AG08395 (cell line): Measurements from ENCODE around the gene NEURL2.
A peak's percentile ranks its signal among the peaks of the same experiment; 100 is the strongest.
"Not testable (repeated sequence)": the region's sequence is repeated elsewhere in the genome, so short reads cannot be mapped to it uniquely, and the experiment has no call there.

Experiments used
- DNase-seq: peaks from one replicate; pipeline ENCODE4 v3.0.0; 2012; ENCODE audit warnings: mixed read lengths, low spot score

The NEURL2 gene

DNA sequence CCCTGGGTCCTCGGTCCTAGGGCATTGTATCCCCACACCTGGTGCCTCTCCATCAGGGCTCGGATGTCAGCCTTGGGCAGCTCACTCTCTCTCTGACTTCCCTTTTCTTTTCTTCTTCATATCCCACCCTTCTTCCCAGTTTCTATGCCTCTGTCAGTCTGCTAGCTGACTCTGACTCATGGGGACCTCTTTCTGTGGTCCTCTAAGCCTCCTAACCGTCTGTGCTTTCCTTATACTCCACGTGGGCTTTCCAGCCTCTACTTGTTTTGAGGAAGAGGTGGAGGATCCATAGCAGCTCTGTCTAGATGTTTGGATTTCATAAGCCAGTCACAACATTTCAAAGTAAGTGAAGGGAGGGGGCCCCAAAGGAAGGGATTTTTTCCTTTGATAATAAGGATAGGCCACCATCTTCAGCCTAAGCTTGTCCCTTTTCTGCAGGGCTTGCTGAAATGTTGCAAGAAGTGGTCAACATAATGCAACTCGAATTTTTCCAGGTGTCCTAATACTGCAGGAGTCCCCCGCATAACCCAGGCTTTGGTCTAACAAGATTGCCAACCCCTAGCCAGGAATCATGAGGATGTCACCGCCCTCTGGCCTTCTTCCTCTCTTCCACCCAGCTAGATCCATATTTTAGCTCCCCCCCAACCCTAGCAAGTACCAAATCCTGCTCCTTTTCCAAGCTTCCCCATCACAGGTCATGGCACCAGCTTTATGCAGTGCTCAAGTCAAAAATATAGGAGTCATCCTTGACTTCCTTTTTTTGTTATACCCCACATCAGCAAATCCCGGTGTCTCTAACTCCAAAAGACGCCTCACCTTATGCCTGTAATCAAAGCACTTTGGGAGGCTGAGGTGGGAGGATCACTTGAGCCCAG lies 29.7 kb upstream of the NEURL2 start:
- DNase-seq = no peak

DNA sequence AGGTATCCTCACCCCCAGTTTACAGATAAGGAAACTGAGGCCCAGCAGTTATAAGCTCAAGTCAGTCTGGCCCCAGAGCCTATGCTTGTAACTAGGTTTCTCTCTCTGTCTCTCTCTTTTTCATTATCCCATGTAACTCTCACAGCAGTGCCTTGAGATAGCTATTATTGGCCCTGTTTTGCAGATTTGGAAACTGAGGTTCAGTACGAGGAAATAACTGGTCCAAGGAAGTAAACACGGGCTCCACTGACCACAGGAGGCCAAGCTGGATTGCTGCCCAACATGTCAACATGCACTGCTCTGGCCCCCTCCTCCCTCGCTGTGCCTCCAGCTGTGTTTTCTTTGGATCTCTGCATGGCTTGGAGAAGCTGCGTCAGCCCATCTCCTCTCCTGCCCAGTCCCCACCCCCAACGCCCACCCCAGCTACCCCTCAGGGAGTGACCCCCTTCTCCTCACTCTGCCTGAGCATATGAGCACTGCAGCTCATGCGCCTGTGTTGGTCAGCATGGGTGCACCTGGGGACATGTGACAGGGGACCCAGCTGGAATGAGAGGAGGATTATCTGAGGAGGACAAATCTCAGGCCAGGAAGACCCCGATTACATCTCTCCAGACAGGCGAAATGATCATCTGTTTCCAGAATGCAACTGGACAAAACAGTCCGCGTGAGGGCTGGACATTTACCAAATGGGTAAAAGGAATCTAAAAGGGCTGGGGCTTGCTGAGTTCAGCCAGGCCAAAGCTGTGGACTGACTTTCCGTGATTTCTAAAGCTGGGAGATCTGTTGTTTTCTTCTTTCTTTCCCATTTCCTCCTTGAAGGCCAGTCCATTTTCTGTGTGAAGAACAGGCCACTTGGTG lies 28.8 kb upstream of the NEURL2 start:
- DNase-seq = no peak

DNA sequence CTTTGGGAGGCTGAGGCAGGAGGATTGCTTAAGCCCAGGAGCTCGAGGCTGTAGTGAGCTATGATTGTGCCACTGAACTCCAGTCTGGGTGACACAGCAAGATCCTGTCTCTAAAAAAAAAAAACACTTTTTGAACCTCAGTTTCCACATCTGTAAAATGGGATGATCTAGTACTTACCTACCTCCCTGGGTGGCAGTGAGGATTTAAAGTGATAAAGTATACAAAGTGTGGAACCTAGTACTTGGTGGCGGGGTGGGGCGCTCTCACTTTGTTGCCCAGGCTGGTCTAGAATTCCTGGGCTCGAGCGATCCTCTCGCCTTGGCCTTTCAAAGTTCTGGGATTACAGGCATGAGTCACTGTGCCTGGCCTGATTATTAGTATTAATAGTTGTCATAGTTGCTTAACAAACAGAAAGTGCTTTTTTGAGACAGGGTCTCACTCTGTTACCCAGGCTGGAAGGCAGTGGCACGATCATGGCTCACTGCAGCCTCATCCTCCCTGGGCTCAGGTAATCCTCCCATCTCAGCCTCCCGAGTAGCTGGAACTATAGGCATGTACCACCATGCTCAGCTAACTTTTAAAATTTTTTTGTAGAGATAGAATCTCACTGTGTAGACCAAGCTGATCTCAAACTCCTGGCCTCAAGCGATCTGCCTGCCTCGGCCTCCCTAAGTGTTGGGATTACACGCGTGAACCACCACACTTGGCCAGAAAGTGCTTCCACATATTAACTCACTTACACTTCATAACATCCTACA lies 27.9 kb upstream of the NEURL2 start:
- no peak for DNase-seq

DNA sequence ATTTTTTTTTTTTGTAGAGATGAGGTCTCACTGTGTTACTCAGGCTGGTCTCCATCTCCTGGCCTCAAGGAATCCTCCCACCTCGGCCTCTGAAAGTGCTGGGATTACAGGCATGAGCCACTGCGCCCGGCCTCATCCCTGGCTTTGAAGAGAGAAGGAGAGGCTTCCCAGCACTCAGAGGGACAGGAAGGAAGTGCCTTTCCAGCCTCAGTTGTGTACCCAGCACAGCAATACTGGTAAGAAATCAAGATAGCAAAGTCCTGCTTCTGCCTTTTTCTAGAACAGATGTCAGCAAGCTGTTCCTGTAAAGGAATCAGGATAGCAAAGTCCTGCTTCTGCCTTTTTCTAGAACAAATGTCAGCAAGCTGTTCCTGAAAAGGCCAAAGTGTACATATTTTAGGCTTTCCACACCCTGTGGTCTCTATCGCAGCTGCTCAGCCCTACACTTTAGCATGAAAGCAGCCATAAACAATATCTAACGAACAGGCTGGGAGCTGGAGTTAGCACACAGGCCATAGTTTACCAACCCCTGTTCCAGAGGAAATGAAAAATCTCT lies 27.3 kb upstream of the NEURL2 start:
- DNase-seq = no peak

DNA sequence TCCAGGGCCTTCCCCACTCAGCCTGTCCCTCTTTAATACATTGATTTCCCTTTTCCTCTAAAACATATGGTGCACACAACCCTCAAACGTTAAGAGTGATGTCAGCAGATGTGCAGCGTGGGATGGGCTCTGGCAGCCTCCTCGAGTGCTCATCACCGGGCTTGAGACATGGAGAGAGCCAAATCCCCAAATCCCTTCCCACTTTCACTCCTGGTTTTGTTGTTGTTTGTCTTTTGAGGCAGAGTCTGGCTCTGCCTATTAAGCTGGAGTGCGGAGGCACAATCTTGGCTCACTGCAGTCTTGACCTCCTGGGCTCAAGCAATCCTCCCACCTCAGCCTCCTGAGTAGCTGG lies 26.8 kb upstream of the NEURL2 start:
- no peak for DNase-seq

DNA sequence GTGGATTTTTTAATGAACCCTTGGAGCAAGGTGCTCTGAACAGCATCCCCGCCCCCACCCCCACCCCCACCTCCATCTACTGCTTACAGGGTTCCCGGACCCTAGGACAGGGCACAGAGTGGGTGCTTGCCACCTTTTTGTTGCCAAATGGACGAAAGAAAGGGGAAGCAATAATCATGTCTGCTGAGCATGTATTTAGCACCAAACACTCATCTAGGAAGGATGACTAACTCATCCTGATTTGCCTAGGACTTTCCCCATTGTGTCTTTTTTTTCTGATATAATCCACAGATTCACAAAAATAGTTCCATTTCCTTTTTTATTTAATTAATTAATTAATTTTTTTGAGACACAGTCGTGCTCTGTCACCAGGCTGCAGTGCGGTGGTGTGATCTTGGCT lies 22.1 kb upstream of the NEURL2 start:
- DNase-seq = no peak

DNA sequence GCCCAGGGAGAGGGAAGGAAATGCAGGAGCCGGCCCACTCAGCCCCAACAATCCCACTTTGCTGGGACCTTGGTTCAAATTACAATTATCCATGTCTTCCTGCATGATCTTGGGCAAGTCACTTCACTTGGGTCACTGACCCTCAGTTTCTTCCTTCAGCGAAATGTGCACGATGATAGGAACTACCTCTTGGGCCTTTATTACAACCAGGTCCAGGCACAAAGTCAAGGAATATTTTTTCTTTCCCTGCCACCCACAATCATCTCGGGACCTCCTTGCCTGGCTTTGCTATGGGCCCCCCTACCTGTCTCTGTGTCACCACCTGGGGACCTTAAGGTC lies 21.3 kb upstream of the NEURL2 start:
- no peak for DNase-seq

DNA sequence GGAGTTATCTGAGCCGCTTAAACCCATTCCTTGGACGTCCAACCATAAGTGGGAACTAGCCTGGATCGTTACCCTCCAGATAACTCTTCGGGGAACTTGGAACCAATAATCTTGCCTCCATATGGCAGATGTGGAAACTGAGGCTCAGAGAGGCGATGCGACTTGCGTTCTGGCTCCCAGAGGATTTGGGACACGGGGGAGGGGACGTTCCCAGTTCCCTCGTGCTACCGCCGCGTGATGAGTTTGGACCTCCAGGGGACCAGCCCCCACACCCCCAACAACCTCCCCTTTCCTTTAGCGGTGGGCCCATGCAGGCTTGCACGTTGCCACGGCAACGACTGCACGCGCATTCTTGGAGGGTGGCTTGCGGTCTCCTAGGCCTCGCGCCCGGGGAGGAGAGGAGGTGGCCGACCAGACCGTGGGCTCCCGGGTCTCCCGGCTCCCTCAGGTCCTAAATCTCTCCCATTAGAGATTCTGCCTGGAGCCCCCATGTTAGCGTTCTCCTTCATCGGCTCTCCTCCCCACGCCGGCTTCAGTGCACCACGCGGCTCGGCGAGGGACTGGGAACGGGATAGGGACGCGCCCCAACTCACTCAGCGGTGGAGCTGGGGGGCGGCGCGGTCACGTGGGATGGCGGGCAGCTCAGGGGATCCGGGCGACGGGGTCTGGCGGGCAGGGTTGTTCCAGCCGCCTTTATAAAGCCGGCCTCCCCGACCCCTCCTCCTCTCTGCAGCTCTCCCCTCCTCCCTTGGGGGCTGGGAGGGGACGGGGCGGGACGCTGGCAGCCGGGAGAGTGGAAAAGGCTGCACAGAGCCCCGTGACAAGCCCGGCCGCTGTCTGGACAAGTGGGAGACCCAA lies 20.7 kb upstream of the NEURL2 start, which contains the start of gene PLTP:
Gene PLTP (minus strand): TSS at position 670 of the 858 bp plus-strand sequence. CDS start 703 bp downstream, outside the sequence.
- peak; percentile 64 for DNase-seq

DNA sequence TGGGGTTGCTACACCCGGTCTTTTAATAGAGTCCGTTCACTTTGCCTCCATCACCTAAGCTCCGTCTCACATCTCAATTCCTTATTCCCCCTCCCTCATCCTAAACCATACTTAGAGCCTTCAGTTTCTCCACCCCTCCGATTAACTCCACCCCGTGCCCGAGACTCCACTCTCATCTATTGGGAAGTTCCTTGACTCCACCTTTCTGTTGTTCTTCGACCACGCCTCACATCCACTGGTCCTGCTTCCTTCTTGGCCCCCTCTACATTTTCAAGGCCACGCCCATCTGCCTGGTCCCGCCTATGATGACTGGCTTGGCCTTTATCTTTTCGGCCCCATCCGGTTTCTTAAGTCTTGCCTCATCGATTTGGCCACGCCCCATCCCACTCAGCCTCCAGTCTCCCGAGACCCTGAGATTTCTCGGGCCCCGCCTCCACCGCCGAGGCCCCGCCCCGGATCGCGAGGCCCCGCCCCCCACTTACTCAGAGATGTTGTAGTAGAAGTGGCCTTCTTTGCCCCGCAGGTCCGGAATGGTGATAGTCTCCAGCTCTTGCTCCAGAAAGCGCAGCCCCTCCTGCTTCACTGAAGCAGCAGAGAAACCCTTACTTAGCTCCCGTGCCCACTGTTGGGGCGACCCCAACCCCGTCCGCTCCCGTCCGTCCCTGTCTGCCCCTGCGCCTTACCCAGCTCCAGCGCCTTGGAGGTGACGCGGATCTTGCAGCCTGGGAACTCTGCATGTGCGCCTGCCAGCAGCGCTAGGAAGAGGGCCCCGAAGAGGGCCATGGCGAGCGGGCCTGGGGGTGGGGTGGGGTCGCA lies 19.9 kb upstream of the NEURL2 start:
- DNase-seq = peak; percentile 99

DNA sequence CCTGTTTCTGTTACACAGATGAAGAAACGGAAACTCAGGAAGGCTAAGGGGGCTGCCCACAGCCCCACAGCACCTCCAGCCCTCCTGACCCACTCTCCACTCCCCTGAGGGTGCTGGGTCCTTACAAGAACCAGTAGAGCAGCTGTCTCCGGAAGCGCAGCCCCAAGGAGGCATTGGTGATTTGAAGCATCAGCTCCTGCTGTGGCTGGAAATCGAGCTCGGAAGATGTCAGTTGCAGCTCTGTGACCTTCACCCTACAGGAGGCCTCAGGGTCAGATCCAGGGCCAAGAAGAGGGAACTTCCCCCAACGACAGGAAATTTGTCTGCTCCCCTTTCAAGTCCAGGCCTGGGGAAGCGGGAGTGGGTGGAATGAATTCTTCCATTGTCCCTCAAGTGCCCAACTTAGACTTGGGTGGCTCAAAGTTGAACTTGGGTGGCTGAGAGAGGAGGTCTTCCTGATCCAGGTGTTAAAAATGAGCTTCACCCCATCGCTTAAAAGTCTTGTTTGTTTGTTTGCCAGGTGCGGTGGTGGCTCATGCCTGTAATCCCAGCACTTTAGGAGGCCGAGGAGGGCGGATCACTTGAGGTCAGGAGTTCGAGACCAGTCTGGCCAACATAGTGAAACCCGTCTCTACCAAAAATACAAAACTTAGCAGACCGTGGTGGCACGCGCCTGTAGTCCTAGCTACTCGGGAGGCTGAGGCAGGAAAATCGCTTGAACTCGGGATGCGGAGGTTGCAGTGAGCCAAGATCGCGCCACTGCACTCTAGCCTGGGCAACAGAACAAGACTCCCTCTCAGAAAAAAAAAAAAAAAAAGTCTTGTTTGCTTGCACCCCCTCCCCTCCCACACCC lies 19.0 kb upstream of the NEURL2 start:
- no peak for DNase-seq

DNA sequence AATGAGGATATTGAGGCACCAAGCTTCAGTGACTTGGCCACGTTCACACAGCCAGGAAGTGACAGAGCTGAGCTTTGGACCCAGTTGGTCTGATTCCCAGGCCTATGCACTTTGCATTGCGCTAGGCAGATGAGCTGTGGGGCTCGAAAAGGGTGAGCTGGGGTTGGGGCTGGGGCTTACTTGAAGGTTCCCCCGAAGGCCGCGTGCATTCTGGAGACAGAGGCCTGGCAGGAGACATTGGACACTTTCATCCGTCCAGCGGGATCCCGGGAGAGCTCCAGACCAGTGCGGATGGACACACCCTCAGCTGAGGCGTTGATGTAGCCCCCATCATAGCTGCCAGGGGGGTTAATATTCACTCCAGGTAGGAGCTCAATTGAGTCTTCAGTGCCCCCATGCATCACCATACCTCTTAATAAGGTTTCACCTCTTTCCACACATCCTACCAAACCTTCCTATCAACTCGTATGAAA lies 18.4 kb upstream of the NEURL2 start:
- DNase-seq = no peak

DNA sequence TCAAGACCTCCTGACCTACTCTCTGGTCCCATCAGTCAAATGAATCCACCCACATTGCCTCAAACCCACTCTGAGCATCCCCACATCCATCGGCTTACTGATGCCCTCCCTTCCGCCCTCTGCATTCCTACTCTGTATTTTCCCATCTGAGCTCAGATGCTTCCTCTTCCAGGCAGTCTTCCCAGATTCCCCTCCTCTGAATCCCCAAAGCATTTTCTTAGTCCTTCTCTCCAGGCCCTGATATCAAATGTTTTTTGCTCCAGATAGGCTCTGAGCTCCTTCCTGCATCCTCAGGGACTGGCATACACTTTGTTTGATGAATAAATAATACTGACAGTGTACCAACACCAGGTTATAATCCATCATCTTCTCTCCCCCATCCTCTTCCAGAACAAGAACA lies 17.1 kb upstream of the NEURL2 start:
- DNase-seq = no peak

DNA sequence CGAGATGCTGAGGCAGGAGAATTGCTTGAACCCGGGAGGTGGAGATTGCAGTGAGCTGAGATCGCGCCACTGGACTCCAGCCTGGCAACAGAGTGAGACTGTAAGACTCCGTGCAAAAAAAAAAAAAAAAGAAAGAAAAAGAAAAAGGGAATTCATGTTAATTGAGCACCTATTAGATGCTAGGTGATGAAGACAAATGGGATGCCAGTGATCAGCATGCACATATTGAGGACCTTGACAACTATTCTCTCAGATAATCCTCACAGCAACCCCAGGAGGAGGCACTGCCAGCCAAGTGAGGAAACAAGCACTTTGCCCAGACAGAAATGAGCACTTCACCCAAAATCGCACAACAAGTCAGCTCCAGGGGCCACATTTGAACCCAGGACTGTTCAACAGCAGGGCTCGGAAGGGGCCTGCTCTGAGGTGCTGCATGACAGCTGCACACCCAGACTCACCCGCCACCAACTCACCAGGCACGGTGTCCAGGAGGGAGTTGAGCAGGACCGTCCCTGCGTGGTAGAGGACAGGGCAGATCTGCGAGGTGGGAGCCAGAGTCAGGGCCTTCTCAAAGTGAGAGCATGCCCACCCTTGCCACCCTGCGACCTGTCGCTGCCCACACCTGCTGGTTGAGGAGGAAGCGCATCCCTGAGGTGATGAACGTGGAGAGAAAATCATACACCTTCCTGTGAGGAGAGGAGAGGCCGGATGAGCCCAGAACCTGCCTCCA lies 16.4 kb upstream of the NEURL2 start:
- no peak for DNase-seq

DNA sequence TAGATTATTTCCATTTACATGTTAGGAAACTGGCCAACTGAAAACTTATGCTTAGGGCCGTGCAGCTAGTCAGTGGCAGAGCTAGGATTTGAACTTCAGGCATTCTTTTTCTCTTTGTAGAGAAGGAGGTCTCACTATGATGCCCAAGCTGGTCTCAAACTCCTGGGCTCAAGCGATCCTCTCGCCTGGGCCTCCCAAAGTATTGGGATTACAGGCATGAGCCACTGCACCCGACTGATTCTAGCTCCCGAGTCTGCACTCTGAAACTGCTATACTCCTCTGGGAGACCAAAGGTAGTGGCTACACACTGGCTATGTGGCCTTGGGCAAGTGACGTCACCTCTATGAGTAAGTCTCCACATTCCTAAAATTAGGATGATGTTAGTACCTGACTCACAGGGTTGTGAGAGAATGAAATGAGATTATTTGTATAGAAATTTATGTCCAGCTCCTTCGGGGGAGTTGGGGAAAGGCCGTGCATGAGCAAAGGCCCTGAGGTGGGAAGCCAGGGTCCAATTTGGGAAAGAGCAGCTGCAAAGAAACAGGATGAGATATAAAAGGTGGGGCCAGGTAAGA lies 14.6 kb upstream of the NEURL2 start:
- peak; percentile 71 for DNase-seq

DNA sequence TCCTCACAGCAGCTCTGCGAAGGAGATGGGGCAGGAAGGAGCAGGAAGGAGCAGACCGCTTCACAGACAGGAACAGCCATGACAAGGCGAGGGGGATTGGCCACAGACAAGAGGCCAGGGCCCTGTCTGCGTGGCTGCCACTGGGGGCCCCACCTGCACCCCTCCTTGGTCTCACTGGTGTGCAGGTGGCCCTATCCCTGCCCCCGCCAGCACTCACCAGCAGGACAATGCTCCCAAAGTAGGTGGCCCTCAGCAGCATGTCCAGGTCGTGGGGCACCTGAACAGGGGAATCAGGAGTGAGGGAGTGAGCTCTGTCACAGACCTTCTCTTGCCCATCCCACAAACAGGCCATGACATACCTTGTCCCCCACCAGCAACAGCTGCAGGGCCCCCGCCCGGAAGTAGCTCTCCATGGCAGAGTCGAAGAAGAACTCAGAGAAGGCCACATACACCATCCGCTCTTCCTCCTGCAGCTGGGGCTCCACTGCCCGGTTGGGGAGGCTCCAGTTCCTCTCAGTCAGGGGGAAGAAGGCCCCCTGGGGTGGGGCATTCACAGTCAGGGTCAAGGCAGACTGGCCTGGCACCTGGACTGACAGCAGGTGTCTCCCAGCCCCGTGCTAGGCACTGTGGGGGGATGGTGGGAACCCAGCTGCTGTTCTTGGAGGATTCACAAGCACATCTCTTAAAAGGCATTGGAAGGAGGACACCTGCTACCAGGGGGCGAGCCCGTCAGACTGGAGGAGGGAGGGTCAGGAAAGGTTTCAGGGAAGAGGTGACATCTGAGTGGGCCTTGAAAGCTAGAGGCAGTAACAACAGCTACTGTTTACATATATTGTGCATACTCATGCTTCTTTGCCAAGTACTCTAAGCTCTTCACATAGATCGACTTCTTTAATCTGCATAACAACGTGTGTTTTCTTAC lies 13.8 kb upstream of the NEURL2 start:
- DNase-seq = no peak

DNA sequence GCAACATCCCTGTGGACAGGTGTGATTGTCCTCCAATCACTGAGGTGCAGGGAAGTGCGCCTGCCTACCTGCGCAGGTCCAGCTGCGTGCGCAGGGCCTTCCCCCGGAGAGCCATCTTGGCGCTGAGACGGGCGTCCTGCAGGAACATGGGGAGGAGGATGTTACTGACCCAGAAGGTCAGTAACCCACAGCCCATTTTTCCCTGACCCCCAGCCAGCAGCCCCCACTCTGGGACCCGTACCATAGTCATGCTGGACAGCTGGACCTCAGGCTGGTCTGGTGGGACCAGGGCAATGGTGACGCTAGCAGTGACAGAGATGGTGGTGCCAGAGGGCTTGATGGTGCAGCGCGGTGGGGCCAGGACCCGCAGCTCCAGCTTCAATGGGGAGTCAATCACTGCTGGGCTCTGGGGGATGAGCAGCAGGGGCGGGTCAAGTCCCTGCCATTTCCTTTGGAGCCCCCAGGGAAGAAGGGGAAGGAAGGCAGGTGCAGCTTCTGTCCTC lies 11.2 kb upstream of the NEURL2 start:
- DNase-seq = no peak

DNA sequence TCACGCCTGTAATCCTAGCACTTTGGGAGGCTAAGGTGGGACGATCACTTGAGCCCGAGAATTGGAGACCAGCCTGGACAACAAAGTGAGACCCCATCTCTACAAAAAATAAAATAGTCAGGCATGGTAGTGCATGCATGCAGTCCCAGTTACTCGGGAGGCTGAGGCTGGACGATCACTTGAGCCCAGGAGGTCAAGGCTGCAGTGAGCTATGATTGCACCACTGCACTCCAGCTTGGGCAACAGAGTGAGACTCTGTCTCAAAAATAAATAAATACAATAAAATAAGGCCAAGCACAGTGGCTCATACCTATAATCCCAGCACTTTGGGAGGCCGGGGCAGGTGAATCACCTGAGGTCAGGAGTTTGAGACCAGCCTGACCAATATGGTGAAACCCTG lies 10.3 kb upstream of the NEURL2 start:
- DNase-seq = not testable (repeated sequence)
